Activated CD8-positive, alpha-beta T cell treated with anti-CD3 and anti-CD28 coated beads for 36 hours (primary cell): ENCODE measurements around the gene LRMDA. TPM values are rescaled to one million over a fixed set of nuclear protein-coding genes. Genes with fewer than 3 reads are reported as not detected.

ENCODE experiments used
- ATAC-seq: fragments of 200-7000 bp; cut with Tn5 transposase; one replicate; pipeline ENCODE4 v1.10.0; 2021; ENCODE audit warnings: mild to moderate bottlenecking, moderate library complexity
- CTCF ChIA-PET: fragments of 350-600 bp; sonication (Branson Sonifier 250); formaldehyde crosslinking; loops from one replicate; lab custom pipeline; 2021; ENCODE audit warnings: antibody characterized with exemption; lab: Charles Lee
- POLR2A ChIA-PET: fragments of 350-600 bp; sonication (Branson Sonifier 250); formaldehyde crosslinking; loops from one replicate; lab custom pipeline; 2021; ENCODE audit warnings: antibody characterized with exemption; lab: Charles Lee
- DNase-seq: peaks from one replicate; pipeline ENCODE4 v3.0.0-alpha.2; 2020
- H3K27ac Mint-ChIP-seq: one replicate; pipeline ENCODE4 v1.8.0; 2021; ENCODE audit warnings: mild to moderate bottlenecking, mixed read lengths
- H3K27me3 Mint-ChIP-seq: one replicate; pipeline ENCODE4 v1.8.0; 2021; ENCODE audit warnings: mixed read lengths
- H3K36me3 Mint-ChIP-seq: one replicate; pipeline ENCODE4 v1.8.0; 2021; ENCODE audit warnings: low read depth, mixed read lengths
- H3K4me1 Mint-ChIP-seq: one replicate; pipeline ENCODE4 v1.8.0; 2021; ENCODE audit warnings: low read depth, mixed read lengths
- H3K4me3 Mint-ChIP-seq: one replicate; pipeline ENCODE4 v1.8.0; 2021; ENCODE audit warnings: mild to moderate bottlenecking, moderate library complexity, mixed read lengths
- H3K9me3 Mint-ChIP-seq: one replicate; pipeline ENCODE4 v1.8.0; 2021; ENCODE audit warnings: mixed read lengths
- CTCF ChIP-seq: fragments of 200-600 bp; IDR thresholded peaks from one replicate; pipeline ENCODE4 v1.8.0; 2022; ENCODE audit warnings: antibody characterized with exemption, mild to moderate bottlenecking
- intact Hi-C: fragments of 100-400 bp; cut with micrococcal nuclease; formaldehyde crosslinking; loops from one replicate; pipeline ENCODE4 v1.10.0; 2022
- total RNA-seq, 2 experiments: library from RNA; stranded (reverse); gene quantifications; one replicate each; pipeline ENCODE4 v1.2.3, GENCODE V29; 2021

The LRMDA gene
- total RNA-seq, 2 experiments from 2014 or later, result not detected

DNA sequence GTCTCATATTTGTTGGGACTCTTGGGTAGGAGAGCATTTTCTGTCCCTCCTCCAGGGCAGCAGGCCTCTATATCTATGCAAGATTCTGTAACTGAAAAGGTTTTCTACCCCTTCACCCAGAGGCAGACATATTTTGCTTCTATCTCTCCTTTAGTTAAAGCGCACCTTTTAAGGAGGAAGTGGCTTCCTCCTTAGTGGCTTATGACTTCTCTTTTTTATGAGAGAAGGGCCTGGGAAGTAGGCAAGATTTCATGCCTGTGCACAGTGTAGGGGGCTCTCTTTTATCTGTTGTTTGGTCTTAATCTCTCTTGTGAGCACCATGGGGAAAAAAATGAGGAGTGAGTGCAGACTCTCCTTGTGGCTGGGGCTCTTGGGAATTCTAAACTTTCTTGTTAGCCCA, 122.1 kb downstream of the LRMDA start:
- peaks cover 2% of the 10 kb centered on the region for H3K27me3 Mint-ChIP-seq
- no peak overlapping the region for H3K27ac Mint-ChIP-seq
- ChIA-PET CTCF (no interaction called here), POLR2A (no interaction called here)
- DNase-seq (no peak), ATAC-seq (no peak)
- TF ChIP-seq CTCF, result no peak
- H3K4me3 Mint-ChIP-seq, result no peak overlapping the region
- intact Hi-C loops, result no loop called here
- no peaks in the 10 kb centered on the region for H3K4me1 Mint-ChIP-seq
- H3K36me3 Mint-ChIP-seq, result no peaks in the 10 kb centered on the region
- H3K9me3 Mint-ChIP-seq, result peaks cover 2% of the 10 kb centered on the region

DNA sequence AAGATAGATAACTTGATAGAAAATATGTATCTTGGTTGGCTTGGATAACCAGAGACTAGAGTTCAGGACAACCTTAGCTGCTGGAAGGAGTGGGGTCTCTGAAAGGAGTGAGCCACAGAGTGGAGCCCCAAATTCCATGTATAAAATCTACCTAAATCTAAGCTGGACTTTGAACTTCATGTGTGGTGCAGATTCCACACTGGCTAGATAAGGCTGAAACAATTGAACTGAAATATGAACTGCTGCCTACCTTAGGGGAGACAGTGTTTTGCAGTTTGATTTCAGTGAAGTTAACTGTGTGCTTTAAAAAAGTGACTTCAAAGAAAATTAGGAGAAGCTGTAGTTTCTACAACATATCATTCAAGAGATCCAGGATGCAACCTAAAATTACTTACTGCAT, 123.9 kb downstream of the LRMDA start:
- H3K27ac Mint-ChIP-seq, result no peak overlapping the region
- TF ChIP-seq CTCF, result no peak
- no peaks in the 10 kb centered on the region for H3K36me3 Mint-ChIP-seq
- intact Hi-C loops, result no loop called here
- POLR2A ChIA-PET, result no interaction called here
- H3K9me3 Mint-ChIP-seq, result no peaks in the 10 kb centered on the region
- no peaks in the 10 kb centered on the region for H3K27me3 Mint-ChIP-seq
- DNase-seq, result no peak
- no peak for ATAC-seq
- CTCF ChIA-PET, result interaction anchor here (0.9 kb wide), 1 partner anchor 9 kb away, joined by 3 read pairs; no protein-coding TSS in a partner anchor
- H3K4me3 Mint-ChIP-seq, result no peak overlapping the region
- H3K4me1 Mint-ChIP-seq, result no peaks in the 10 kb centered on the region

- intact Hi-C loops, result no loop called here
- Mint-ChIP-seq H3K36me3 (no peaks in the 10 kb centered on the region), H3K27me3 (no peaks in the 10 kb centered on the region), H3K9me3 (no peaks in the 10 kb centered on the region), H3K4me1 (no peaks in the 10 kb centered on the region), H3K27ac (no peak overlapping the region), H3K4me3 (no peak overlapping the region)
- TF ChIP-seq CTCF, result no peak
- CTCF ChIA-PET, result interaction anchor here (0.9 kb wide), 1 partner anchor 10 kb away, joined by 3 read pairs; no protein-coding TSS in a partner anchor
- POLR2A ChIA-PET, result no interaction called here
- DNase-seq, result no peak
- no peak for ATAC-seq
Observed at GRCh38 chr10:75556320-75556719, 124.9 kb downstream of the LRMDA start.

- TF ChIP-seq CTCF, result no peak
- H3K27ac Mint-ChIP-seq, result no peak overlapping the region
- no peaks in the 10 kb centered on the region for H3K36me3 Mint-ChIP-seq
- intact Hi-C loops, result no loop called here
- no peak for DNase-seq
- H3K9me3 Mint-ChIP-seq, result peaks cover 2% of the 10 kb centered on the region
- no peak overlapping the region for H3K4me3 Mint-ChIP-seq
- CTCF ChIA-PET, result no interaction called here
- POLR2A ChIA-PET, result no interaction called here
- no peaks in the 10 kb centered on the region for H3K4me1 Mint-ChIP-seq
- no peaks in the 10 kb centered on the region for H3K27me3 Mint-ChIP-seq
- ATAC-seq, result no peak
Observed at GRCh38 chr10:75565286-75566251, 134.1 kb downstream of the LRMDA start.

GRCh38 chr10:75568450-75569130, 137.2 kb downstream of the LRMDA start:
- ATAC-seq, result no peak

More at GRCh38 chr10:75568450-75569130, 137.2 kb downstream of the LRMDA start:
- Mint-ChIP-seq H3K4me1 (no peaks in the 10 kb centered on the region), H3K27me3 (no peaks in the 10 kb centered on the region), H3K36me3 (no peaks in the 10 kb centered on the region), H3K27ac (no peak overlapping the region), H3K9me3 (peaks cover 8% of the 10 kb centered on the region), H3K4me3 (no peak overlapping the region)
- intact Hi-C loops, result no loop called here
- DNase-seq, result no peak
- CTCF ChIA-PET, result no interaction called here
- TF ChIP-seq CTCF, result no peak
- POLR2A ChIA-PET, result no interaction called here
